GM23338 (cell line): ENCODE data around the gene INS. TPM values are rescaled to one million over a fixed set of nuclear protein-coding genes. Genes with fewer than 3 reads are reported as not detected.

Experiments
- ATAC-seq: fragments of 200-7000 bp; cut with Tn5 transposase; 3 replicates; pipeline ENCODE4 v1.9.1; 2020
- DNase-seq: peaks from one replicate; pipeline ENCODE4 v3.0.0-alpha.2; 2015; ENCODE audit warnings: low spot score
- H2AFZ ChIP-seq: fragments of 200-600 bp; sonication (generic); 2 replicates; pipeline ENCODE4 v1.8.0; 2016; ENCODE audit warnings: antibody characterized with exemption, mild to moderate bottlenecking, moderate library complexity
- H3F3A ChIP-seq: fragments of 200-600 bp; sonication (generic); replicated peaks from 2 replicates; pipeline ENCODE4 v1.8.0; 2017; ENCODE audit warnings: antibody characterized with exemption, mixed run types, low read depth
- H3K27ac ChIP-seq: fragments of 200-600 bp; sonication (generic); 2 replicates; pipeline ENCODE4 v1.6.1; 2016; ENCODE audit warnings: low read depth
- H3K27me3 ChIP-seq: fragments of 200-600 bp; sonication (generic); 2 replicates; pipeline ENCODE4 v1.8.0; 2016; ENCODE audit warnings: mild to moderate bottlenecking, mixed run types, moderate library complexity; ENCODE audit not compliant: insufficient read depth
- H3K36me3 ChIP-seq: fragments of 200-600 bp; sonication (generic); 2 replicates; pipeline ENCODE4 v1.8.0; 2016; ENCODE audit warnings: mild to moderate bottlenecking; ENCODE audit not compliant: insufficient read depth
- H3K4me1 ChIP-seq: fragments of 200-600 bp; sonication (generic); 2 replicates; pipeline ENCODE4 v1.8.0; 2016; ENCODE audit warnings: mild to moderate bottlenecking, moderate library complexity; ENCODE audit not compliant: insufficient read depth
- H3K4me2 ChIP-seq: fragments of 200-600 bp; sonication (generic); 2 replicates; pipeline ENCODE4 v1.7.1; 2017; ENCODE audit warnings: mixed run types
- H3K4me3 ChIP-seq: fragments of 200-600 bp; sonication (generic); 2 replicates; pipeline ENCODE4 v1.6.1; 2016; ENCODE audit warnings: mixed run types
- H3K79me2 ChIP-seq: fragments of 200-600 bp; sonication (generic); replicated peaks from 2 replicates; pipeline ENCODE4 v1.8.0; 2017; ENCODE audit warnings: mild to moderate bottlenecking; ENCODE audit not compliant: insufficient read depth
- H3K9me2 ChIP-seq: fragments of 200-600 bp; sonication (generic); 2 replicates; pipeline ENCODE4 v1.8.0; 2017; ENCODE audit not compliant: insufficient read depth
- H4K20me1 ChIP-seq: fragments of 200-600 bp; sonication (generic); replicated peaks from 2 replicates; pipeline ENCODE4 v1.8.0; 2017; ENCODE audit warnings: mild to moderate bottlenecking; ENCODE audit not compliant: insufficient read depth
- H3K27ac Mint-ChIP-seq: 2 replicates; pipeline ENCODE4 v1.8.0; 2020; ENCODE audit warnings: inconsistent platforms, mild to moderate bottlenecking, moderate library complexity, mixed read lengths
- H3K27me3 Mint-ChIP-seq: 3 replicates; pipeline ENCODE4 v1.8.0; 2022; ENCODE audit warnings: low read depth, mild to moderate bottlenecking, moderate library complexity, mixed read lengths, inconsistent platforms; ENCODE audit not compliant: insufficient read depth, poor library complexity
- H3K36me3 Mint-ChIP-seq: 3 replicates; pipeline ENCODE4 v1.8.0; 2021; ENCODE audit warnings: low read depth, mild to moderate bottlenecking, inconsistent platforms, moderate library complexity, mixed read lengths
- H3K4me1 Mint-ChIP-seq: 3 replicates; pipeline ENCODE4 v1.8.0; 2020; ENCODE audit warnings: mild to moderate bottlenecking, inconsistent platforms, mixed read lengths
- H3K4me3 Mint-ChIP-seq: 3 replicates; pipeline ENCODE4 v1.8.0; 2021; ENCODE audit warnings: moderate library complexity, mild to moderate bottlenecking, inconsistent platforms, mixed read lengths
- H3K9me3 Mint-ChIP-seq: 3 replicates; pipeline ENCODE4 v1.8.0; 2020; ENCODE audit warnings: moderate library complexity, mild to moderate bottlenecking, inconsistent platforms, mixed read lengths
- CREB1 ChIP-seq: fragments of 250-450 bp; sonication (Bioruptor Pico); IDR thresholded peaks from 2 replicates; pipeline ENCODE4 v1.5.0; 2020; ENCODE audit warnings: low read depth, mild to moderate bottlenecking, moderate library complexity
- EZH2 ChIP-seq: fragments of 200-600 bp; sonication (generic); IDR thresholded peaks from one replicate; pipeline ENCODE4 v1.8.0; 2017; ENCODE audit warnings: antibody characterized with exemption, mild to moderate bottlenecking, low read depth; ENCODE audit not compliant: unreplicated experiment
- EZH2phosphoT487 ChIP-seq: fragments of 200-600 bp; sonication (generic); IDR thresholded peaks from one replicate; pipeline ENCODE4 v1.8.1; 2018; ENCODE audit warnings: antibody characterized with exemption; ENCODE audit not compliant: unreplicated experiment
- JUNB ChIP-seq: IDR thresholded peaks from one replicate; pipeline ENCODE4 v1.6.1; 2016; ENCODE audit warnings: antibody characterized with exemption; ENCODE audit not compliant: unreplicated experiment
- NANOG ChIP-seq: IDR thresholded peaks from 2 replicates; pipeline ENCODE4 v1.6.1; 2016; ENCODE audit warnings: antibody characterized with exemption, borderline replicate concordance
- POLR2AphosphoS5 ChIP-seq: IDR thresholded peaks from 2 replicates; pipeline ENCODE4 v1.6.1; 2016; ENCODE audit warnings: antibody characterized with exemption, low read depth
- STAT1 ChIP-seq: IDR thresholded peaks from one replicate; pipeline ENCODE4 v1.6.1; 2016; ENCODE audit warnings: antibody characterized with exemption; ENCODE audit not compliant: unreplicated experiment
- ZNF114 ChIP-seq: fragments of 250-450 bp; sonication (Bioruptor Pico); IDR thresholded peaks from 2 replicates; pipeline ENCODE4 v1.5.0; 2020; ENCODE audit warnings: mild to moderate bottlenecking, moderate library complexity
- ZNF331 ChIP-seq: fragments of 250-450 bp; sonication (Bioruptor Pico); IDR thresholded peaks from 2 replicates; pipeline ENCODE4 v1.5.0; 2020; ENCODE audit warnings: low read depth, mild to moderate bottlenecking, moderate library complexity
- polyA plus RNA-seq: library from polyadenylated mRNA; unstranded; fragments of >200 nt; fragmentation: Nextera tagmentation; extraction: Ambion mirVana; gene quantifications from 2 replicates; pipeline ENCODE4 v1.2.1, GENCODE V29; 2016
- total RNA-seq: library from RNA; depleted of rRNA; stranded (reverse); fragments of >200 nt; shearing (Covaris generic); gene quantifications from 2 replicates; pipeline ENCODE4 v1.2.3, GENCODE V29; 2014
- TF ChIP-seq, protein P1 (sequence below), 2 experiments: fragments of 200-600 bp in 1 of 2; sonication (generic) in 1 of 2; conservative IDR thresholded peaks; 2 replicates each; pipeline versions ENCODE4 v1.5.1 to v1.6.1; 2016 to 2017; ENCODE audit warnings: antibody characterized with exemption in 2 of 2, low read depth in 2 of 2, mild to moderate bottlenecking in 2 of 2, moderate library complexity in 1 of 2
- TF ChIP-seq, protein P2 (sequence below): IDR thresholded peaks from 2 replicates; pipeline ENCODE4 v1.6.1; 2016; ENCODE audit warnings: antibody characterized with exemption
- TF ChIP-seq, protein P3 (sequence below): fragments of 250-450 bp; sonication (Bioruptor Pico); IDR thresholded peaks from 2 replicates; pipeline ENCODE4 v1.5.0; 2020; ENCODE audit warnings: mild to moderate bottlenecking, moderate library complexity

The INS gene
- total and polyA plus RNA-seq, 2 experiments from 2014 or later = not detected

DNA sequence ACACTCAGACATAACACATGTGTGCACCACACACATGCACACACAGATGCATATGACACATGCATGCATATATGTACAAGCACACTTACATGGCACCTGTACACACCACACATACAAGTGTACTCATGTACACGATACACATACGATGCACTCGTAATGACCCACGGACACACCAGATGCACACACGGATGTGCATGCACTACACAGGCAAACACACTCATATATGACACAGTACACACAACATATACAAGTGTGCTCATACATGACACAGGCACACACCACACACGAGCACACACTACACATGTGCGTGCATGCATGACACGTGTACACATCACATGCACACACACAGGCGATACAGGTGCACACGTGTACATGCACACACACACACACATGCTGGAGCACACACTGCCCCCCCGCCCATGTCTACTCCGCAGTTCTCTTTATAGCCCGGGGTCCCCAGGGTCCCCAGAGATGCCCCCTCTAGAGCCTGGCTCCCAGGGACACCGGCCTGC is 15.4 kb upstream of the INS start (continued):
- no peak for TF ChIP-seq EZH2
- no peak for TF ChIP-seq ZNF114
- TF ChIP-seq NANOG = no peak
- no peak for TF ChIP-seq STAT1
- TF ChIP-seq POLR2AphosphoS5 = no peak
- TF ChIP-seq CREB1 (CRISPR knock-in tag) = no peak
- no peak for TF ChIP-seq JUNB
- TF ChIP-seq, protein P1, sequence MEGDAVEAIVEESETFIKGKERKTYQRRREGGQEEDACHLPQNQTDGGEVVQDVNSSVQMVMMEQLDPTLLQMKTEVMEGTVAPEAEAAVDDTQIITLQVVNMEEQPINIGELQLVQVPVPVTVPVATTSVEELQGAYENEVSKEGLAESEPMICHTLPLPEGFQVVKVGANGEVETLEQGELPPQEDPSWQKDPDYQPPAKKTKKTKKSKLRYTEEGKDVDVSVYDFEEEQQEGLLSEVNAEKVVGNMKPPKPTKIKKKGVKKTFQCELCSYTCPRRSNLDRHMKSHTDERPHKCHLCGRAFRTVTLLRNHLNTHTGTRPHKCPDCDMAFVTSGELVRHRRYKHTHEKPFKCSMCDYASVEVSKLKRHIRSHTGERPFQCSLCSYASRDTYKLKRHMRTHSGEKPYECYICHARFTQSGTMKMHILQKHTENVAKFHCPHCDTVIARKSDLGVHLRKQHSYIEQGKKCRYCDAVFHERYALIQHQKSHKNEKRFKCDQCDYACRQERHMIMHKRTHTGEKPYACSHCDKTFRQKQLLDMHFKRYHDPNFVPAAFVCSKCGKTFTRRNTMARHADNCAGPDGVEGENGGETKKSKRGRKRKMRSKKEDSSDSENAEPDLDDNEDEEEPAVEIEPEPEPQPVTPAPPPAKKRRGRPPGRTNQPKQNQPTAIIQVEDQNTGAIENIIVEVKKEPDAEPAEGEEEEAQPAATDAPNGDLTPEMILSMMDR (conservative IDR thresholded peaks at IDR 0.05; ENCODE audit: low read depth in 2 of 2) = no peak
- TF ChIP-seq EZH2phosphoT487 = no peak
- TF ChIP-seq ZNF331 (CRISPR knock-in tag) = no peak

DNA sequence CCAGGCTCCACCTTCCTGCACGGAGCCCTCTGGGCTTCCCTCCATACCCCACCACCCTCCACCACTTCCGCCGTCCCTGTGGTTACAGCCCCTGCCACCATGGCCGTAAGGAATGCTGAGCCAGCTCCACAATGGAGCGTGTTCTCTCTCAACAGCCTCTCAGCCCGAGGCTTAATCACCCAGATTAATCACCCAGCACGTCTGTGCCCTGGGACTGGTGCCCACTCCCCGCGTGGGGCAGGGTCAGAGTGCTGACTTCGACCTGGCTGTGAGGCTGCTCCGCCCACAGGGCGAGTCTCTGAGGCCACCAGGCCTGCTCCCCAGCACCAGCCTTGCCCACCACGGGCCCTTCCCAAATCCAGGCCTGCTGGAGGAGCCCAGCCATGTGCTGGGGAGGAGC is 14.7 kb upstream of the INS start:
- no peaks in the 10 kb centered on the region for H3K36me3 Mint-ChIP-seq
- no peak for TF ChIP-seq POLR2AphosphoS5
- TF ChIP-seq, protein P1 (conservative IDR thresholded peaks at IDR 0.05; ENCODE audit: low read depth in 2 of 2) = no peak
- TF ChIP-seq, protein P2, sequence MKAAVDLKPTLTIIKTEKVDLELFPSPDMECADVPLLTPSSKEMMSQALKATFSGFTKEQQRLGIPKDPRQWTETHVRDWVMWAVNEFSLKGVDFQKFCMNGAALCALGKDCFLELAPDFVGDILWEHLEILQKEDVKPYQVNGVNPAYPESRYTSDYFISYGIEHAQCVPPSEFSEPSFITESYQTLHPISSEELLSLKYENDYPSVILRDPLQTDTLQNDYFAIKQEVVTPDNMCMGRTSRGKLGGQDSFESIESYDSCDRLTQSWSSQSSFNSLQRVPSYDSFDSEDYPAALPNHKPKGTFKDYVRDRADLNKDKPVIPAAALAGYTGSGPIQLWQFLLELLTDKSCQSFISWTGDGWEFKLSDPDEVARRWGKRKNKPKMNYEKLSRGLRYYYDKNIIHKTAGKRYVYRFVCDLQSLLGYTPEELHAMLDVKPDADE = no peak
- TF ChIP-seq ZNF331 (CRISPR knock-in tag) = no peak
- TF ChIP-seq, protein P3, sequence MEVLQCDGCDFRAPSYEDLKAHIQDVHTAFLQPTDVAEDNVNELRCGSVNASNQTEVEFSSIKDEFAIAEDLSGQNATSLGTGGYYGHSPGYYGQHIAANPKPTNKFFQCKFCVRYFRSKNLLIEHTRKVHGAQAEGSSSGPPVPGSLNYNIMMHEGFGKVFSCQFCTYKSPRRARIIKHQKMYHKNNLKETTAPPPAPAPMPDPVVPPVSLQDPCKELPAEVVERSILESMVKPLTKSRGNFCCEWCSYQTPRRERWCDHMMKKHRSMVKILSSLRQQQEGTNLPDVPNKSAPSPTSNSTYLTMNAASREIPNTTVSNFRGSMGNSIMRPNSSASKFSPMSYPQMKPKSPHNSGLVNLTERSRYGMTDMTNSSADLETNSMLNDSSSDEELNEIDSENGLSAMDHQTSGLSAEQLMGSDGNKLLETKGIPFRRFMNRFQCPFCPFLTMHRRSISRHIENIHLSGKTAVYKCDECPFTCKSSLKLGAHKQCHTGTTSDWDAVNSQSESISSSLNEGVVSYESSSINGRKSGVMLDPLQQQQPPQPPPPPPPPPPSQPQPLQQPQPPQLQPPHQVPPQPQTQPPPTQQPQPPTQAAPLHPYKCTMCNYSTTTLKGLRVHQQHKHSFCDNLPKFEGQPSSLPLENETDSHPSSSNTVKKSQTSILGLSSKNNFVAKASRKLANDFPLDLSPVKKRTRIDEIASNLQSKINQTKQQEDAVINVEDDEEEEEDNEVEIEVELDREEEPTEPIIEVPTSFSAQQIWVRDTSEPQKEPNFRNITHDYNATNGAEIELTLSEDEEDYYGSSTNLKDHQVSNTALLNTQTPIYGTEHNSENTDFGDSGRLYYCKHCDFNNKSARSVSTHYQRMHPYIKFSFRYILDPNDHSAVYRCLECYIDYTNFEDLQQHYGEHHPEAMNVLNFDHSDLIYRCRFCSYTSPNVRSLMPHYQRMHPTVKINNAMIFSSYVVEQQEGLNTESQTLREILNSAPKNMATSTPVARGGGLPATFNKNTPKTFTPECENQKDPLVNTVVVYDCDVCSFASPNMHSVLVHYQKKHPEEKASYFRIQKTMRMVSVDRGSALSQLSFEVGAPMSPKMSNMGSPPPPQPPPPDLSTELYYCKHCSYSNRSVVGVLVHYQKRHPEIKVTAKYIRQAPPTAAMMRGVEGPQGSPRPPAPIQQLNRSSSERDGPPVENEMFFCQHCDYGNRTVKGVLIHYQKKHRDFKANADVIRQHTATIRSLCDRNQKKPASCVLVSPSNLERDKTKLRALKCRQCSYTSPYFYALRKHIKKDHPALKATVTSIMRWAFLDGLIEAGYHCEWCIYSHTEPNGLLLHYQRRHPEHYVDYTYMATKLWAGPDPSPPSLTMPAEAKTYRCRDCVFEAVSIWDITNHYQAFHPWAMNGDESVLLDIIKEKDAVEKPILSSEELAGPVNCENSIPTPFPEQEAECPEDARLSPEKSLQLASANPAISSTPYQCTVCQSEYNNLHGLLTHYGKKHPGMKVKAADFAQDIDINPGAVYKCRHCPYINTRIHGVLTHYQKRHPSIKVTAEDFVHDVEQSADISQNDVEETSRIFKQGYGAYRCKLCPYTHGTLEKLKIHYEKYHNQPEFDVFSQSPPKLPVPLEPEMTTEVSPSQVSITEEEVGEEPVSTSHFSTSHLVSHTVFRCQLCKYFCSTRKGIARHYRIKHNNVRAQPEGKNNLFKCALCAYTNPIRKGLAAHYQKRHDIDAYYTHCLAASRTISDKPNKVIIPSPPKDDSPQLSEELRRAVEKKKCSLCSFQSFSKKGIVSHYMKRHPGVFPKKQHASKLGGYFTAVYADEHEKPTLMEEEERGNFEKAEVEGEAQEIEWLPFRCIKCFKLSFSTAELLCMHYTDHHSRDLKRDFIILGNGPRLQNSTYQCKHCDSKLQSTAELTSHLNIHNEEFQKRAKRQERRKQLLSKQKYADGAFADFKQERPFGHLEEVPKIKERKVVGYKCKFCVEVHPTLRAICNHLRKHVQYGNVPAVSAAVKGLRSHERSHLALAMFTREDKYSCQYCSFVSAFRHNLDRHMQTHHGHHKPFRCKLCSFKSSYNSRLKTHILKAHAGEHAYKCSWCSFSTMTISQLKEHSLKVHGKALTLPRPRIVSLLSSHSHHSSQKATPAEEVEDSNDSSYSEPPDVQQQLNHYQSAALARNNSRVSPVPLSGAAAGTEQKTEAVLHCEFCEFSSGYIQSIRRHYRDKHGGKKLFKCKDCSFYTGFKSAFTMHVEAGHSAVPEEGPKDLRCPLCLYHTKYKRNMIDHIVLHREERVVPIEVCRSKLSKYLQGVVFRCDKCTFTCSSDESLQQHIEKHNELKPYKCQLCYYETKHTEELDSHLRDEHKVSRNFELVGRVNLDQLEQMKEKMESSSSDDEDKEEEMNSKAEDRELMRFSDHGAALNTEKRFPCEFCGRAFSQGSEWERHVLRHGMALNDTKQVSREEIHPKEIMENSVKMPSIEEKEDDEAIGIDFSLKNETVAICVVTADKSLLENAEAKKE (CRISPR knock-in tag) = no peak
- no peak for TF ChIP-seq ZNF114
- H3K4me3 Mint-ChIP-seq = no peak overlapping the region
- Histone ChIP-seq H4K20me1 (no peaks in the 10 kb centered on the region), H3F3A (no peaks in the 10 kb centered on the region), H3K4me3 (no peak overlapping the region), H3K9me2 (no peaks in the 10 kb centered on the region), H2AFZ (no peak overlapping the region), H3K27me3 (no peaks in the 10 kb centered on the region), H3K79me2 (no peaks in the 10 kb centered on the region), H3K4me1 (no peaks in the 10 kb centered on the region), H3K27ac (no peak overlapping the region), H3K36me3 (no peaks in the 10 kb centered on the region), H3K4me2 (no peak overlapping the region)
- H3K4me1 Mint-ChIP-seq = no peaks in the 10 kb centered on the region
- peaks cover 27% of the 10 kb centered on the region for H3K27me3 Mint-ChIP-seq
- H3K9me3 Mint-ChIP-seq = no peaks in the 10 kb centered on the region
- DNase-seq = no peak
- ATAC-seq = no peak
- no peak overlapping the region for H3K27ac Mint-ChIP-seq
